HEK293 (cell line): Measurements from ENCODE around the gene OR12D1.

Source experiments
- ZFP3 ChIP-seq: fragments of 450-650 bp; formaldehyde crosslinking; IDR thresholded peaks from 2 replicates; pipeline ENCODE4 v1.5.1; 2016; ENCODE audit warnings: low read depth, missing biosample characterization, missing genetic modification characterization
- ZNF292 ChIP-seq: fragments of 450-650 bp; formaldehyde crosslinking; IDR thresholded peaks from 2 replicates; pipeline ENCODE4 v1.5.1; 2016; ENCODE audit warnings: low read depth, missing biosample characterization, missing genetic modification characterization, borderline replicate concordance
- TF ChIP-seq, protein P1 (sequence below): fragments of 450-650 bp; formaldehyde crosslinking; IDR thresholded peaks from 2 replicates; pipeline ENCODE4 v1.5.1; 2016; ENCODE audit warnings: missing biosample characterization, missing genetic modification characterization

GRCh38 chr6:29399525-29399924, 15.2 kb upstream of the OR12D1 start:
- TF ChIP-seq ZNF292 (tag by site-specific recombination) (no peak), ZFP3 (tag by site-specific recombination) (no peak)
- TF ChIP-seq, protein P1, sequence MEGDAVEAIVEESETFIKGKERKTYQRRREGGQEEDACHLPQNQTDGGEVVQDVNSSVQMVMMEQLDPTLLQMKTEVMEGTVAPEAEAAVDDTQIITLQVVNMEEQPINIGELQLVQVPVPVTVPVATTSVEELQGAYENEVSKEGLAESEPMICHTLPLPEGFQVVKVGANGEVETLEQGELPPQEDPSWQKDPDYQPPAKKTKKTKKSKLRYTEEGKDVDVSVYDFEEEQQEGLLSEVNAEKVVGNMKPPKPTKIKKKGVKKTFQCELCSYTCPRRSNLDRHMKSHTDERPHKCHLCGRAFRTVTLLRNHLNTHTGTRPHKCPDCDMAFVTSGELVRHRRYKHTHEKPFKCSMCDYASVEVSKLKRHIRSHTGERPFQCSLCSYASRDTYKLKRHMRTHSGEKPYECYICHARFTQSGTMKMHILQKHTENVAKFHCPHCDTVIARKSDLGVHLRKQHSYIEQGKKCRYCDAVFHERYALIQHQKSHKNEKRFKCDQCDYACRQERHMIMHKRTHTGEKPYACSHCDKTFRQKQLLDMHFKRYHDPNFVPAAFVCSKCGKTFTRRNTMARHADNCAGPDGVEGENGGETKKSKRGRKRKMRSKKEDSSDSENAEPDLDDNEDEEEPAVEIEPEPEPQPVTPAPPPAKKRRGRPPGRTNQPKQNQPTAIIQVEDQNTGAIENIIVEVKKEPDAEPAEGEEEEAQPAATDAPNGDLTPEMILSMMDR (tag by site-specific recombination) = no peak
